Loucy (cell line): ENCODE data around the gene ZC3H10.
A peak's percentile ranks its signal among the peaks of the same experiment; 100 is the strongest.

ENCODE experiments used
- H2AFZ ChIP-seq: fragments of 200-600 bp; sonication (generic); 2 replicates; pipeline ENCODE4 v1.6.0; 2016; ENCODE audit warnings: antibody characterized with exemption, mild to moderate bottlenecking, low read length, moderate library complexity
- H3F3A ChIP-seq: fragments of 200-600 bp; 2 replicates; pipeline ENCODE4 v1.6.0; 2016; ENCODE audit warnings: antibody characterized with exemption, low read depth, mild to moderate bottlenecking
- H3K27me3 ChIP-seq: fragments of 200-600 bp; sonication (generic); 2 replicates; pipeline ENCODE4 v1.6.1; 2014; ENCODE audit warnings: low read length, mild to moderate bottlenecking; ENCODE audit not compliant: insufficient read depth, poor library complexity, severe bottlenecking
- H3K36me3 ChIP-seq: fragments of 200-600 bp; sonication (generic); 2 replicates; pipeline ENCODE4 v1.6.1; 2016; ENCODE audit warnings: low read length; ENCODE audit not compliant: insufficient read depth
- H3K4me1 ChIP-seq: fragments of 200-600 bp; sonication (generic); 2 replicates; pipeline ENCODE4 v1.5.1; 2014; ENCODE audit warnings: low read length, mild to moderate bottlenecking; ENCODE audit not compliant: insufficient read depth, poor library complexity, severe bottlenecking
- H3K4me2 ChIP-seq: fragments of 200-600 bp; sonication (generic); 2 replicates; pipeline ENCODE4 v1.6.0; 2014; ENCODE audit warnings: antibody characterized with exemption, low read length, low read depth, mild to moderate bottlenecking; ENCODE audit not compliant: poor library complexity, severe bottlenecking
- H3K4me3 ChIP-seq: fragments of 200-600 bp; sonication (generic); 2 replicates; pipeline ENCODE4 v1.5.1; 2014; ENCODE audit warnings: low read length, mild to moderate bottlenecking, mixed read lengths; ENCODE audit not compliant: poor library complexity, severe bottlenecking
- H3K79me2 ChIP-seq: fragments of 200-600 bp; sonication (generic); 2 replicates; pipeline ENCODE4 v1.6.1; 2014; ENCODE audit warnings: low read length; ENCODE audit not compliant: insufficient read depth
- H3K9ac ChIP-seq: fragments of 200-600 bp; sonication (generic); 2 replicates; pipeline ENCODE4 v1.6.0; 2014; ENCODE audit warnings: mild to moderate bottlenecking, low read depth, low read length, moderate library complexity; ENCODE audit not compliant: poor library complexity, severe bottlenecking
- H3K9me2 ChIP-seq: fragments of 200-600 bp; sonication (generic); replicated peaks from 2 replicates; pipeline ENCODE4 v1.6.1; 2016; ENCODE audit warnings: low read depth, low read length, mixed read lengths
- H3K9me3 ChIP-seq: fragments of 200-600 bp; sonication (generic); 2 replicates; pipeline ENCODE4 v1.6.1; 2014; ENCODE audit warnings: mild to moderate bottlenecking, antibody characterized with exemption, low read length, low read depth; ENCODE audit not compliant: insufficient read depth
- H4K20me1 ChIP-seq: fragments of 200-600 bp; sonication (generic); 2 replicates; pipeline ENCODE4 v1.6.0; 2014; ENCODE audit warnings: antibody characterized with exemption, low read length, mild to moderate bottlenecking; ENCODE audit not compliant: insufficient read depth, poor library complexity, severe bottlenecking
- CTCF ChIP-seq: fragments of 200-600 bp; sonication (generic); conservative IDR thresholded peaks from 2 replicates; pipeline ENCODE4 v1.5.1; 2014; ENCODE audit warnings: mild to moderate bottlenecking, antibody characterized with exemption, low read length
- EZH2phosphoT487 ChIP-seq: fragments of 200-600 bp; IDR thresholded peaks from 2 replicates; pipeline ENCODE4 v1.6.1; 2018; ENCODE audit warnings: antibody characterized with exemption, mild to moderate bottlenecking, moderate library complexity, borderline replicate concordance

ZC3H10 gene

GRCh38 chr12:56153678-56154065 is 35.6 kb downstream of the ZC3H10 start:
- H3F3A ChIP-seq, result no peaks in the 10 kb centered on the region
- H3K4me2 ChIP-seq, result peak overlapping the region; percentile 77
- H3K27me3 ChIP-seq, result no peaks in the 10 kb centered on the region
- H3K9me3 ChIP-seq, result no peaks in the 10 kb centered on the region
- H3K4me3 ChIP-seq, result peak overlapping the region; percentile 88
- no peaks in the 10 kb centered on the region for H3K9me2 ChIP-seq
- H4K20me1 ChIP-seq, result peaks cover 4% of the 10 kb centered on the region
- no peak overlapping the region for H2AFZ ChIP-seq
- TF ChIP-seq CTCF (no peak), EZH2phosphoT487 (no peak)
- H3K4me1 ChIP-seq, result peaks cover 22% of the 10 kb centered on the region
- H3K36me3 ChIP-seq, result no peaks in the 10 kb centered on the region
- H3K9ac ChIP-seq, result peak overlapping the region; percentile 92
- H3K79me2 ChIP-seq, result peaks cover 39% of the 10 kb centered on the region

GRCh38 chr12:56154246-56154771 is 36.2 kb downstream of the ZC3H10 start:
- H3K36me3 ChIP-seq, result no peaks in the 10 kb centered on the region
- H3F3A ChIP-seq, result no peaks in the 10 kb centered on the region
- H3K79me2 ChIP-seq, result peaks cover 46% of the 10 kb centered on the region
- H3K9ac ChIP-seq, result peak overlapping the region; percentile 92
- no peaks in the 10 kb centered on the region for H3K9me3 ChIP-seq
- peaks cover 29% of the 10 kb centered on the region for H3K4me1 ChIP-seq
- peak overlapping the region; percentile 77 for H3K4me2 ChIP-seq
- no peaks in the 10 kb centered on the region for H3K9me2 ChIP-seq
- no peak for TF ChIP-seq CTCF
- no peak for TF ChIP-seq EZH2phosphoT487
- H2AFZ ChIP-seq, result no peak overlapping the region
- no peaks in the 10 kb centered on the region for H3K27me3 ChIP-seq
- H3K4me3 ChIP-seq, result no peak overlapping the region
- peaks cover 10% of the 10 kb centered on the region for H4K20me1 ChIP-seq

- no peaks in the 10 kb centered on the region for H3K27me3 ChIP-seq
- no peaks in the 10 kb centered on the region for H3K9me2 ChIP-seq
- H3K4me1 ChIP-seq, result peaks cover 32% of the 10 kb centered on the region
- TF ChIP-seq CTCF, result no peak
- H3K36me3 ChIP-seq, result peaks cover 4% of the 10 kb centered on the region; the same call in 1 of the 2 replicates
- H3K79me2 ChIP-seq, result peaks cover 51% of the 10 kb centered on the region
- no peaks in the 10 kb centered on the region for H3F3A ChIP-seq
- H3K9me3 ChIP-seq, result no peaks in the 10 kb centered on the region
- H4K20me1 ChIP-seq, result peaks cover 15% of the 10 kb centered on the region
- H3K9ac ChIP-seq, result peak overlapping the region; percentile 92
- H2AFZ ChIP-seq, result no peak overlapping the region
- no peak overlapping the region for H3K4me3 ChIP-seq
- peak overlapping the region; percentile 77 for H3K4me2 ChIP-seq
Measured at GRCh38 chr12:56154818-56155217, 36.8 kb downstream of the ZC3H10 start.
